ENCODE results near the gene ATMIN.

The ATMIN gene

GRCh38 chr16:81061871-81062608 is 26.4 kb downstream of the ATMIN start:
- no peak for DNase-seq (ENCODE audit: low read depth)
- H3K4me3 ChIP-seq (ENCODE audit: control insufficient read depth, low read depth, low read length) = no peak overlapping the region
- TF ChIP-seq CTCF (conservative IDR thresholded peaks at IDR 0.05; ENCODE audit: control insufficient read depth, insufficient read depth, low read depth, low read length) = no peak

GRCh38 chr16:81066681-81067080 is 31.0 kb downstream of the ATMIN start:
- no peak for TF ChIP-seq CTCF (conservative IDR thresholded peaks at IDR 0.05; ENCODE audit: control insufficient read depth, insufficient read depth, low read depth, low read length)

GRCh38 chr16:81067166-81067565 is 31.5 kb downstream of the ATMIN start:
- no peak for DNase-seq (ENCODE audit: low read depth)

More at GRCh38 chr16:81066681-81067080, 31.0 kb downstream of the ATMIN start:
- DNase-seq (ENCODE audit: low read depth) = no peak
- H3K4me3 ChIP-seq (ENCODE audit: control insufficient read depth, low read depth, low read length) = no peak overlapping the region

GRCh38 chr16:81069063-81069462 is 33.4 kb downstream of the ATMIN start:
- no peak for TF ChIP-seq CTCF (conservative IDR thresholded peaks at IDR 0.05; ENCODE audit: control insufficient read depth, insufficient read depth, low read depth, low read length)

More at GRCh38 chr16:81067166-81067565, 31.5 kb downstream of the ATMIN start:
- H3K4me3 ChIP-seq (ENCODE audit: control insufficient read depth, low read depth, low read length) = no peak overlapping the region
- no peak for TF ChIP-seq CTCF (conservative IDR thresholded peaks at IDR 0.05; ENCODE audit: control insufficient read depth, insufficient read depth, low read depth, low read length)

GRCh38 chr16:81070979-81071378 is 35.3 kb downstream of the ATMIN start:
- TF ChIP-seq CTCF (conservative IDR thresholded peaks at IDR 0.05; ENCODE audit: control insufficient read depth, insufficient read depth, low read depth, low read length) = no peak
- DNase-seq (ENCODE audit: low read depth) = no peak
- no peak overlapping the region for H3K4me3 ChIP-seq (ENCODE audit: control insufficient read depth, low read depth, low read length)

More at GRCh38 chr16:81069063-81069462, 33.4 kb downstream of the ATMIN start:
- no peak for DNase-seq (ENCODE audit: low read depth)
- H3K4me3 ChIP-seq (ENCODE audit: control insufficient read depth, low read depth, low read length) = no peak overlapping the region

- H3K4me3 ChIP-seq (ENCODE audit: control insufficient read depth, low read depth, low read length) = no peak overlapping the region
- peak; percentile 23 for DNase-seq (ENCODE audit: low read depth)
- TF ChIP-seq CTCF (conservative IDR thresholded peaks at IDR 0.05; ENCODE audit: control insufficient read depth, insufficient read depth, low read depth, low read length) = no peak
Observed at GRCh38 chr16:81071805-81072204, 36.2 kb downstream of the ATMIN start.
